K562 (cell line): ENCODE measurements around the gene NABP1. TPM values are rescaled to one million over a fixed set of nuclear protein-coding genes. Genes with fewer than 3 reads are reported as not detected.

Experiments used
- ATAC-seq: fragments of 200-7000 bp; cut with Tn5 transposase; 3 replicates; pipeline ENCODE4 v1.9.1; 2020; ENCODE audit warnings: moderate library complexity
- BruUV-seq: library from RNA; stranded (reverse); fragments of 400-500 nt; replicated peaks from 2 replicates; lab custom pipeline; 2021; lab: Mats Ljungman, UMichigan
- CTCF ChIA-PET: fragments of 300-600 bp; formaldehyde crosslinking; extraction: SDS; loops from one replicate; lab custom pipeline; 2021; ENCODE audit warnings: low intra/inter-chr PET ratio; lab: Yijun Ruan, JAX
- POLR2A ChIA-PET: fragments of 300-600, 350-650 bp; sonication (Branson Sonifier 250); formaldehyde crosslinking; extraction: SDS; loops from one replicate; lab custom pipeline; 2021; ENCODE audit warnings: antibody characterized with exemption, inconsistent platforms; lab: Yijun Ruan, JAX
- DNase-seq, 4 experiments: peaks; one replicate each; pipeline versions ENCODE4 v3.0.0 to v3.0.0-alpha.2; 2011 to 2018; ENCODE audit warnings: low spot score in 3 of 4, mixed read lengths in 3 of 4; ENCODE audit errors: extremely low read depth in 1 of 4
- FAIRE-seq: peaks from 2 replicates; lab custom pipeline; 2011; peaks lifted over from hg19 to GRCh38; lab: Jason Lieb, UNC
- H2AFZ ChIP-seq: 2 replicates; pipeline ENCODE4 v1.6.0; 2011; ENCODE audit warnings: low read depth, low read length, control low read depth, inconsistent platforms
- H3K27ac ChIP-seq: fragments of 200-600 bp; 3 replicates; pipeline ENCODE4 v1.8.0; 2011; ENCODE audit warnings: low read depth, mild to moderate bottlenecking, control low read depth, inconsistent platforms, low read length, moderate library complexity, mixed read lengths; ENCODE audit errors: extremely low read depth
- H3K27me3 ChIP-seq, 2 experiments: fragments of 300-600 bp in 1 of 2; 2 replicates in 1 of 2; 3 replicates in 1 of 2; pipeline versions ENCODE4 v1.6.0 to v1.8.0; 2011; ENCODE audit warnings: inconsistent platforms in 2 of 2, low read length in 2 of 2, mild to moderate bottlenecking in 1 of 2, mixed read lengths in 1 of 2, moderate library complexity in 1 of 2; ENCODE audit not compliant: control insufficient read depth in 2 of 2, insufficient read depth in 2 of 2
- H3K36me3 ChIP-seq: fragments of 300-600 bp; 3 replicates; pipeline ENCODE4 v1.8.0; 2011; ENCODE audit warnings: mild to moderate bottlenecking, low read length, inconsistent platforms; ENCODE audit not compliant: control insufficient read depth, insufficient read depth
- H3K4me1 ChIP-seq, 2 experiments: fragments of 200-600 bp in 1 of 2; replicated peaks in 1 of 2; 2 replicates in 1 of 2; 3 replicates in 1 of 2; pipeline versions ENCODE4 v1.5.1 to v1.8.0; 2011; ENCODE audit warnings: inconsistent platforms in 2 of 2, low read length in 2 of 2, mild to moderate bottlenecking in 1 of 2, mixed read lengths in 1 of 2, moderate library complexity in 1 of 2; ENCODE audit not compliant: control insufficient read depth in 2 of 2, insufficient read depth in 2 of 2
- H3K4me2 ChIP-seq: 2 replicates; pipeline ENCODE4 v1.6.1; 2011; ENCODE audit warnings: low read length, control low read depth, inconsistent platforms, mixed read lengths; ENCODE audit not compliant: insufficient read depth
- H3K4me3 ChIP-seq: fragments of 200-600 bp; sonication (generic), shearing (Covaris generic); 2 replicates; pipeline ENCODE4 v1.5.1; 2016; ENCODE audit warnings: control low read depth, inconsistent platforms
- H3K79me2 ChIP-seq: fragments of 200-600 bp; 3 replicates; pipeline ENCODE4 v1.8.0; 2011; ENCODE audit warnings: low read length, inconsistent platforms; ENCODE audit not compliant: control insufficient read depth, insufficient read depth
- H3K9ac ChIP-seq, 2 experiments: 2 replicates each; pipeline versions ENCODE4 v1.6.0 to v1.6.1; 2011; ENCODE audit warnings: low read depth in 2 of 2, low read length in 2 of 2, control low read depth in 1 of 2, inconsistent platforms in 1 of 2, mild to moderate bottlenecking in 1 of 2, mixed read lengths in 1 of 2; ENCODE audit not compliant: insufficient read depth in 1 of 2
- H3K9me1 ChIP-seq: one replicate; pipeline ENCODE4 v1.6.0; 2011; ENCODE audit warnings: inconsistent platforms, mild to moderate bottlenecking, low read length, moderate library complexity; ENCODE audit not compliant: control insufficient read depth, insufficient read depth
- H3K9me3 ChIP-seq: replicated peaks from 2 replicates; pipeline ENCODE4 v1.5.1; 2011; ENCODE audit warnings: low read depth, low read length, inconsistent platforms; ENCODE audit not compliant: control insufficient read depth, insufficient read depth
- H4K20me1 ChIP-seq: replicated peaks from 2 replicates; pipeline ENCODE4 v1.6.1; 2011; ENCODE audit warnings: low read length, inconsistent platforms, mixed read lengths; ENCODE audit not compliant: control insufficient read depth, insufficient read depth
- FOSL1 ChIP-seq: fragments of 200-800 bp; sonication (Bioruptor generic); conservative IDR thresholded peaks from 2 replicates; pipeline ENCODE4 v1.6.1; 2016; ENCODE audit warnings: missing genetic modification characterization, missing compliant biosample characterization
- KAT7 ChIP-seq: sonication (generic); formaldehyde crosslinking; IDR thresholded peaks from 2 replicates; pipeline ENCODE4 v1.8.0; 2022; ENCODE audit warnings: missing genetic modification reagents, mild to moderate bottlenecking, borderline replicate concordance
- NR3C1 ChIP-seq: sonication (generic); formaldehyde crosslinking; IDR thresholded peaks from 2 replicates; pipeline ENCODE4 v1.8.1; 2022; ENCODE audit warnings: missing genetic modification reagents
- POLR2B ChIP-seq: fragments of 450-650 bp; IDR thresholded peaks from 2 replicates; pipeline ENCODE4 v1.6.1; 2018; ENCODE audit warnings: low read depth; ENCODE audit not compliant: partially characterized antibody
- PRMT5 ChIP-seq: sonication (generic); formaldehyde crosslinking; IDR thresholded peaks from 2 replicates; pipeline ENCODE4 v1.5.0; 2020; ENCODE audit warnings: missing genetic modification reagents
- PURB ChIP-seq: sonication (generic); formaldehyde crosslinking; IDR thresholded peaks from 2 replicates; pipeline ENCODE4 v1.9.0; 2021; ENCODE audit warnings: low read depth, mild to moderate bottlenecking, missing genetic modification reagents
- ZFX ChIP-seq: sonication (generic); formaldehyde crosslinking; IDR thresholded peaks from 2 replicates; pipeline ENCODE4 v1.8.0; 2022; ENCODE audit warnings: mild to moderate bottlenecking, missing genetic modification reagents, moderate library complexity
- ZNF140 ChIP-seq: fragments of 250-450 bp; sonication (Bioruptor Pico); IDR thresholded peaks from 2 replicates; pipeline ENCODE4 v1.8.0; 2021; ENCODE audit warnings: moderate library complexity, mild to moderate bottlenecking, inconsistent platforms
- ZNF184 ChIP-seq: sonication (generic); formaldehyde crosslinking; IDR thresholded peaks from 2 replicates; pipeline ENCODE4 v1.5.0; 2020; ENCODE audit warnings: missing genetic modification reagents
- ZNF263 ChIP-seq: sonication (generic); formaldehyde crosslinking; IDR thresholded peaks from 2 replicates; pipeline ENCODE4 v1.8.0; 2022; ENCODE audit warnings: mild to moderate bottlenecking, missing genetic modification reagents, borderline replicate concordance
- ZNF444 ChIP-seq: fragments of 250-450 bp; sonication (Bioruptor Pico); IDR thresholded peaks from 2 replicates; pipeline ENCODE4 v1.4.0; 2020; ENCODE audit warnings: mild to moderate bottlenecking, moderate library complexity
- ZNF764 ChIP-seq: fragments of 250-450 bp; sonication (Bioruptor Pico); IDR thresholded peaks from 2 replicates; pipeline ENCODE4 v1.4.0; 2020; ENCODE audit warnings: low read depth, mild to moderate bottlenecking, moderate library complexity
- WGBS: fragments of 100-300 bp; shearing (Covaris generic); methylation state at CpG from one replicate; pipeline ENCODE4 v1.1.6; 2016; ENCODE audit warnings: low coverage, mixed read lengths; ENCODE audit not compliant: insufficient coverage; ENCODE audit errors: missing lambda C conversion rate; 5-methylcytosine and 5-hydroxymethylcytosine counted together
- in situ Hi-C: fragments of 300-500 bp; cut with MboI; formaldehyde crosslinking; loops from 4 replicates; pipeline ENCODE4 v1.15.0; 2018; ENCODE audit warnings: inconsistent platforms, mixed read lengths
- intact Hi-C: fragments of 100-400 bp; cut with micrococcal nuclease; formaldehyde crosslinking; loops from 2 replicates; pipeline ENCODE4 v1.14.2; 2022
- polyA plus RNA-seq, 8 experiments: library from polyadenylated mRNA; depleted of rRNA in 4 of 8; stranded (reverse) in 5 of 8; unstranded in 3 of 8; fragments of >200 nt; fragmentation: Nextera tagmentation in 2 of 8; fragmentation: Illumina TruSeq in 1 of 8; extraction: Ambion mirVana in 2 of 8; extraction: Trizol in 1 of 8; gene quantifications; 2 replicates each; pipeline versions ENCODE4 v1.2.1 to v1.2.3, GENCODE V29; 2011 to 2014; ENCODE audit warnings: inconsistent platforms in 1 of 8, missing spikeins in 1 of 8
- total RNA-seq, 7 experiments: library from RNA; depleted of rRNA in 6 of 7; stranded (reverse); fragments of >200 nt in 6 of 7; fragmentation: Illumina TruSeq in 2 of 7; extraction: Trizol in 2 of 7; gene quantifications; 2 replicates each; pipeline versions ENCODE4 v1.2.1 to v1.2.3, GENCODE V29; 2011 to 2021; ENCODE audit warnings: low replicate concordance in 1 of 7
- TF ChIP-seq, protein P1 (sequence below): conservative IDR thresholded peaks from 2 replicates; pipeline ENCODE4 v1.6.1; 2011; ENCODE audit warnings: low read depth, mild to moderate bottlenecking, low read length; ENCODE audit not compliant: control insufficient read depth
- TF ChIP-seq, protein P2 (sequence below): sonication (generic); formaldehyde crosslinking; IDR thresholded peaks from 2 replicates; pipeline ENCODE4 v1.4.0; 2020; ENCODE audit warnings: mild to moderate bottlenecking, missing genetic modification reagents
- TF ChIP-seq, protein P3 (sequence below): fragments of 250-450 bp; sonication (Bioruptor Pico); IDR thresholded peaks from 2 replicates; pipeline ENCODE4 v1.4.0; 2020; ENCODE audit warnings: borderline replicate concordance
- TF ChIP-seq, protein P4 (sequence below), 2 experiments: fragments of 250-450 bp in 1 of 2; fragments of 450-650 bp in 1 of 2; sonication (Bioruptor Pico) in 1 of 2; IDR thresholded peaks; 2 replicates each; pipeline versions ENCODE4 v1.6.1 to v1.8.0; 2016 to 2021; ENCODE audit warnings: mild to moderate bottlenecking in 2 of 2, moderate library complexity in 2 of 2, missing compliant biosample characterization in 1 of 2, missing genetic modification characterization in 1 of 2

NABP1 gene
- total and polyA plus RNA-seq, 9 of the 15 experiments (the other 6 are each of a cell fraction or from before 2014, with no cell fraction given): 12.8 to 44.0 (median 20.2) TPM

DNA sequence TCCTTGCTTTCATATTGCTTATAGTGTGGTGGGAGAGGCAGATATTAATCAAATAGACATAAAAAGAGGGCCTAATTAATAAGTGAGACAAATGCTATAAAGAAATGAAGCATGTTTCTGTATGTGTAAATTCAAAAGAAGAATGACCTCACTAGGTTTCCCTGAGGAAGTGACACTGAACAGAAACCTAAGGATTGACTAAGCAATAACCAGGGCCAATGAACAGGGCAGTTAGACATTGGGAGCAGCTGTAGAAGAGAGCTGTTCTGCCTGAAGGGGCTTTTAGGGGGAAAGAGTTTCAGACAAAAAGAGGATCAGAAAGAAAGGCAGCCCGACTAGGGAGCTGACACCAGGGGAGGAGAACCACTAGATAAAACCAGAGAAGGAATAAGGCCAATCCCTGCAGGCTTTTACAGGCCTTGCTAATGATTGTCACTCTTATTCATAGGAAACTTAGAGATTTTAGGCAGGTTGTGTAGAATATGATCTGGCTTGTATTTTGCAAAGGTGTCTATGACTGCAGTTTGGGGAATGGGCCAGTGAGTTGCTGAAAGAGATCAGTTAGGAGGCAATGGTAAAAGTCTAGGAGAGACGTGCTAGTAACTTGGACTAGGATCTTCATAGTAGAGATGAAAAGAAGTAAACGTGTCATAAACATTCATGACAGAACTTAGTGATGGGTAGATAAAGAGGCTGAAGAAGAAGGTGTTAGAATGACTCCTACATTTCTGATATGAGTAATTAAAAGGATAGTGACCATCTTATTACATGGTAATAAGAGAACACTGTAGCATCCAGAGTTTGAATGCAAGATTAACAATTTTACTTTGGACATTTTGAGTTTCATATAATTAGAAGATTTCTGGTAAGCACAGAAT is 26.8 kb upstream of the NABP1 start:
- no peak for FAIRE-seq
- Histone ChIP-seq H3K27ac (no peak overlapping the region), H3K79me2 (no peaks in the 10 kb centered on the region), H3K9me1 (no peaks in the 10 kb centered on the region), H3K9ac (no peak overlapping the region), H3K4me1 (peaks cover 0 to 18% of the 10 kb centered on the region in 2 experiments; a peak in 2 of 5 replicates), H3K27me3 (no peaks in the 10 kb centered on the region), H2AFZ (peak overlapping the region; percentile 54), H3K36me3 (no peaks in the 10 kb centered on the region), H3K4me2 (no peak overlapping the region), H3K4me3 (no peak overlapping the region), H4K20me1 (no peaks in the 10 kb centered on the region), H3K9me3 (no peaks in the 10 kb centered on the region)
- DNase-seq: no peak
- ATAC-seq: peak; percentile 58
- in situ Hi-C loops (no loop called here), intact Hi-C loops (no loop called here)
- ChIA-PET CTCF (no interaction called here), POLR2A (no interaction called here)
- WGBS: 47% methylated on average over 3 of the region's 3 CpGs
- no TSS peak for BruUV-seq
- TF ChIP-seq ZFX (CRISPR knock-in tag) (no peak), ZNF764 (CRISPR knock-in tag) (no peak), ZNF263 (CRISPR knock-in tag) (no peak), ZNF184 (CRISPR knock-in tag) (no peak), POLR2B (no peak), FOSL1 (no peak), PRMT5 (CRISPR knock-in tag) (no peak), ZNF444 (CRISPR knock-in tag) (no peak), PURB (CRISPR knock-in tag) (no peak), ZNF140 (CRISPR knock-in tag) (no peak), NR3C1 (CRISPR knock-in tag) (no peak), KAT7 (CRISPR knock-in tag) (no peak)
- TF ChIP-seq, protein P1, sequence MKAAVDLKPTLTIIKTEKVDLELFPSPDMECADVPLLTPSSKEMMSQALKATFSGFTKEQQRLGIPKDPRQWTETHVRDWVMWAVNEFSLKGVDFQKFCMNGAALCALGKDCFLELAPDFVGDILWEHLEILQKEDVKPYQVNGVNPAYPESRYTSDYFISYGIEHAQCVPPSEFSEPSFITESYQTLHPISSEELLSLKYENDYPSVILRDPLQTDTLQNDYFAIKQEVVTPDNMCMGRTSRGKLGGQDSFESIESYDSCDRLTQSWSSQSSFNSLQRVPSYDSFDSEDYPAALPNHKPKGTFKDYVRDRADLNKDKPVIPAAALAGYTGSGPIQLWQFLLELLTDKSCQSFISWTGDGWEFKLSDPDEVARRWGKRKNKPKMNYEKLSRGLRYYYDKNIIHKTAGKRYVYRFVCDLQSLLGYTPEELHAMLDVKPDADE: no peak
- TF ChIP-seq, protein P2, sequence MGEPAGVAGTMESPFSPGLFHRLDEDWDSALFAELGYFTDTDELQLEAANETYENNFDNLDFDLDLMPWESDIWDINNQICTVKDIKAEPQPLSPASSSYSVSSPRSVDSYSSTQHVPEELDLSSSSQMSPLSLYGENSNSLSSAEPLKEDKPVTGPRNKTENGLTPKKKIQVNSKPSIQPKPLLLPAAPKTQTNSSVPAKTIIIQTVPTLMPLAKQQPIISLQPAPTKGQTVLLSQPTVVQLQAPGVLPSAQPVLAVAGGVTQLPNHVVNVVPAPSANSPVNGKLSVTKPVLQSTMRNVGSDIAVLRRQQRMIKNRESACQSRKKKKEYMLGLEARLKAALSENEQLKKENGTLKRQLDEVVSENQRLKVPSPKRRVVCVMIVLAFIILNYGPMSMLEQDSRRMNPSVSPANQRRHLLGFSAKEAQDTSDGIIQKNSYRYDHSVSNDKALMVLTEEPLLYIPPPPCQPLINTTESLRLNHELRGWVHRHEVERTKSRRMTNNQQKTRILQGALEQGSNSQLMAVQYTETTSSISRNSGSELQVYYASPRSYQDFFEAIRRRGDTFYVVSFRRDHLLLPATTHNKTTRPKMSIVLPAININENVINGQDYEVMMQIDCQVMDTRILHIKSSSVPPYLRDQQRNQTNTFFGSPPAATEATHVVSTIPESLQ: no peak
- TF ChIP-seq, protein P3, sequence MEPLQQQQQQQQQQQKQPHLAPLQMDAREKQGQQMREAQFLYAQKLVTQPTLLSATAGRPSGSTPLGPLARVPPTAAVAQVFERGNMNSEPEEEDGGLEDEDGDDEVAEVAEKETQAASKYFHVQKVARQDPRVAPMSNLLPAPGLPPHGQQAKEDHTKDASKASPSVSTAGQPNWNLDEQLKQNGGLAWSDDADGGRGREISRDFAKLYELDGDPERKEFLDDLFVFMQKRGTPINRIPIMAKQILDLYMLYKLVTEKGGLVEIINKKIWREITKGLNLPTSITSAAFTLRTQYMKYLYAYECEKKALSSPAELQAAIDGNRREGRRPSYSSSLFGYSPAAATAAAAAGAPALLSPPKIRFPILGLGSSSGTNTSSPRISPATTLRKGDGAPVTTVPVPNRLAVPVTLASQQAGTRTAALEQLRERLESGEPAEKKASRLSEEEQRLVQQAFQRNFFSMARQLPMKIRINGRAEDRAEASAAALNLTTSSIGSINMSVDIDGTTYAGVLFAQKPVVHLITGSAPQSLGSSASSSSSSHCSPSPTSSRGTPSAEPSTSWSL (CRISPR knock-in tag): no peak
- TF ChIP-seq, protein P4, sequence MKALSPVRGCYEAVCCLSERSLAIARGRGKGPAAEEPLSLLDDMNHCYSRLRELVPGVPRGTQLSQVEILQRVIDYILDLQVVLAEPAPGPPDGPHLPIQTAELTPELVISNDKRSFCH (CRISPR knock-in tag; IDR thresholded peaks at IDR 0.05): no peak
- TF ChIP-seq, protein P4 (tag; IDR thresholded peaks at IDR 0.05): no peak
